Measurements from ENCODE around the gene KXD1.
"Not testable (repeated sequence)": the region's sequence is repeated elsewhere in the genome, so short reads cannot be mapped to it uniquely, and the experiment has no call there.

The KXD1 gene

GRCh38 chr19:18557411-18558201, at the start of gene KXD1:
TSS of gene KXD1 (plus strand) at chr19:18557870. CDS start at chr19:18562057, 4,187 bp downstream.
- DNase-seq (ENCODE audit: low read depth): peak; percentile 99

GRCh38 chr19:18508585-18508984, 49.1 kb upstream of the KXD1 start:
- DNase-seq (ENCODE audit: low read depth): no peak

GRCh38 chr19:18510216-18510615, 47.5 kb upstream of the KXD1 start:
- DNase-seq (ENCODE audit: low read depth): no peak

- DNase-seq (ENCODE audit: low read depth): no peak
Measured at GRCh38 chr19:18513868-18514267, 43.8 kb upstream of the KXD1 start.

- DNase-seq (ENCODE audit: low read depth): peak; percentile 46
Measured at GRCh38 chr19:18514800-18515682, 42.6 kb upstream of the KXD1 start.

GRCh38 chr19:18515959-18516358, 41.7 kb upstream of the KXD1 start:
- DNase-seq (ENCODE audit: low read depth): no peak

- no peak for DNase-seq (ENCODE audit: low read depth)
Measured at GRCh38 chr19:18517606-18518005, 40.1 kb upstream of the KXD1 start.

GRCh38 chr19:18518639-18519038, 39.0 kb upstream of the KXD1 start:
- no peak for DNase-seq (ENCODE audit: low read depth)

GRCh38 chr19:18519962-18520847, 37.5 kb upstream of the KXD1 start:
- DNase-seq (ENCODE audit: low read depth): peak; percentile 49

GRCh38 chr19:18520848-18521691, 36.6 kb upstream of the KXD1 start:
- DNase-seq (ENCODE audit: low read depth): no peak

GRCh38 chr19:18521692-18522123, 36.0 kb upstream of the KXD1 start, which contains the start of gene ELL:
TSS of gene ELL (minus strand) at chr19:18522070. CDS start at chr19:18522055, 15 bp downstream.
- no peak for DNase-seq (ENCODE audit: low read depth)

GRCh38 chr19:18522124-18522861, 35.4 kb upstream of the KXD1 start:
- DNase-seq (ENCODE audit: low read depth): peak; percentile 100

GRCh38 chr19:18522862-18523440, 34.7 kb upstream of the KXD1 start:
- not testable (repeated sequence) for DNase-seq (ENCODE audit: low read depth)

GRCh38 chr19:18523841-18524240, 33.8 kb upstream of the KXD1 start:
- DNase-seq (ENCODE audit: low read depth): no peak

- no peak for DNase-seq (ENCODE audit: low read depth)
Measured at GRCh38 chr19:18526316-18526715, 31.4 kb upstream of the KXD1 start.

- DNase-seq (ENCODE audit: low read depth): no peak
Measured at GRCh38 chr19:18529782-18530181, 27.9 kb upstream of the KXD1 start.

GRCh38 chr19:18531485-18531884, 26.2 kb upstream of the KXD1 start:
- DNase-seq (ENCODE audit: low read depth): no peak

GRCh38 chr19:18532168-18532890, 25.3 kb upstream of the KXD1 start:
- no peak for DNase-seq (ENCODE audit: low read depth)

- DNase-seq (ENCODE audit: low read depth): no peak
Measured at GRCh38 chr19:18533058-18533457, 24.6 kb upstream of the KXD1 start.
